Suprapubic skin (tissue), 4 donors: ENCODE data around the gene PLEKHO2. TPM values are rescaled to one million over a fixed set of nuclear protein-coding genes. Genes with fewer than 3 reads are reported as not detected.

Source experiments
- DNase-seq, 2 donors: peaks; one replicate each; pipeline ENCODE4 v3.0.0-alpha.2; 2019; ENCODE audit warnings: low spot score in 2 of 2
- H3K27ac ChIP-seq: fragments of 200-600 bp; sonication (generic); one replicate; pipeline ENCODE4 v1.5.1; 2019
- H3K27me3 ChIP-seq: fragments of 200-600 bp; sonication (generic); one replicate; pipeline ENCODE4 v1.5.1; 2019
- H3K36me3 ChIP-seq: fragments of 200-600 bp; sonication (generic); one replicate; pipeline ENCODE4 v1.5.1; 2019
- H3K4me1 ChIP-seq: fragments of 200-600 bp; sonication (generic); one replicate; pipeline ENCODE4 v1.5.1; 2019
- H3K4me3 ChIP-seq: fragments of 200-600 bp; sonication (generic); one replicate; pipeline ENCODE4 v1.5.1; 2019; ENCODE audit warnings: mild to moderate bottlenecking
- H3K9me3 ChIP-seq: fragments of 200-600 bp; sonication (generic); one replicate; pipeline ENCODE4 v1.5.1; 2019
- CTCF ChIP-seq, 2 donors: fragments of 200-600 bp in 1 of 2; fragments of 450-650 bp in 1 of 2; sonication (generic) in 1 of 2; IDR thresholded peaks; one replicate each; pipeline ENCODE4 v1.5.1; 2016 to 2019; ENCODE audit warnings: antibody characterized with exemption in 2 of 2, mild to moderate bottlenecking in 1 of 2, moderate library complexity in 1 of 2
- EP300 ChIP-seq: sonication (generic); formaldehyde crosslinking; IDR thresholded peaks from one replicate; pipeline ENCODE4 v1.6.1; 2017; ENCODE audit warnings: antibody characterized with exemption
- POLR2A ChIP-seq, 2 donors: fragments of 450-650 bp; IDR thresholded peaks; one replicate each; pipeline ENCODE4 v1.6.1; 2017; ENCODE audit warnings: antibody characterized with exemption in 2 of 2, mild to moderate bottlenecking in 2 of 2, moderate library complexity in 2 of 2
- POLR2AphosphoS5 ChIP-seq, 3 donors: sonication (generic); formaldehyde crosslinking; IDR thresholded peaks; one replicate each; pipeline ENCODE4 v1.6.1; 2017; ENCODE audit warnings: antibody characterized with exemption in 3 of 3
- WGBS: methylation state at CpG from one replicate; pipeline ENCODE4 v1.1.5; 2018; 5-methylcytosine and 5-hydroxymethylcytosine counted together
- total RNA-seq, 4 donors: library from RNA; depleted of rRNA; stranded (reverse); fragments of >200 nt; gene quantifications; one replicate each; pipeline ENCODE4 v1.1.0, GENCODE V29; 2016

The PLEKHO2 gene
- total RNA-seq, 4 donors from 2014 or later: 6.7 to 13.8 (median 8.0) TPM

GRCh38 chr15:64859226-64859625 is 17.5 kb downstream of the PLEKHO2 start:
- Histone ChIP-seq H3K36me3 (peaks cover 48% of the 10 kb centered on the region), H3K4me1 (peaks cover 44% of the 10 kb centered on the region), H3K27ac (no peak overlapping the region), H3K9me3 (no peaks in the 10 kb centered on the region), H3K4me3 (no peak overlapping the region), H3K27me3 (no peaks in the 10 kb centered on the region)
- 90% methylated on average over 2 of the region's 2 CpGs for WGBS
- TF ChIP-seq POLR2AphosphoS5 (IDR thresholded peaks at IDR 0.05) (no peak), CTCF (IDR thresholded peaks at IDR 0.05) (no peak), POLR2A (IDR thresholded peaks at IDR 0.05) (no peak), EP300 (no peak)
- no peak for DNase-seq

DNA sequence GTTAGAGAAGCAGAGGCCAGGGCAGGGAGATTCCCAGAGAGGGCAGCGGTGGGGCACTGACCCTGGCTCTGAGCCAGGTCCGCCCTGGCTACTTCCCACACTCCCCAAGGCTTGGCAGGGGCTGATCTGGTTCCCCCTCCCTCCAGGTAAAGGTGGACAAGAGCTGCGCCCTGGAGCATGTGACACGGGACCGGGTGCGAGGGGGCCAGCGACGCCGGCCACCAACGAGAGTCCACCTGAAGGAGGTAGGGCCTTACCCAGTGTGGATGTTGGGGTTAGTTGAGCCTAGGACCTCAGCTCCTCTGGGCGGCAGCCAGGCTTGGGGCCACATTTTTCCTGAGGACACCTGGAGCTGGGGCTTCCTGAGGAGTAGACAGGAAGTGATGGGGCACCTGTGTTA is 19.6 kb downstream of the PLEKHO2 start:
- no peak for DNase-seq
- peaks cover 22% of the 10 kb centered on the region for H3K4me1 ChIP-seq
- H3K27ac ChIP-seq: no peak overlapping the region
- no peaks in the 10 kb centered on the region for H3K27me3 ChIP-seq
- TF ChIP-seq POLR2A (IDR thresholded peaks at IDR 0.05) (no peak), EP300 (no peak), POLR2AphosphoS5 (IDR thresholded peaks at IDR 0.05) (no peak), CTCF (IDR thresholded peaks at IDR 0.05) (no peak)
- peaks cover 52% of the 10 kb centered on the region for H3K36me3 ChIP-seq
- WGBS: 100% methylated on average over 1 of the region's 11 CpGs
- no peaks in the 10 kb centered on the region for H3K9me3 ChIP-seq
- no peak overlapping the region for H3K4me3 ChIP-seq

DNA sequence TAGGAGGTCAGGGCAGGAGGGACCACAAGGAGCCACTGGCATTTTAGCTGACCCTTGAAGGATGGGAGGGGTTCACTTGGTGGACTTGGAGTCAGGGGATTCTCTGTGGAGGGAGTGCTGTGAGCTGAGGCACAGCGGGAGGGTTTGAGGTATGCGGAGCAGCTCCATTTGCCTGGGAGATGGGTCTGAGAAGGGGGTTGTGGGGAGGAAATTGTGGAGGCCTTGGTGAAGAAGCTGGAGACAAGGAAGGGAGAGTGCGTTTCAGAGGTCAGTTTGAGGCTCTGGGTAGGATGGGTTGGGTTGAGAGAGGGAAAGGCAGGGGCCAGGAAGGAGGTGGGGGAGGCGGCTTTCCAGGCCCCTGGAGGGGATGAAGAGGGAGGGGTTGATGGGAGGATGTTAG is 20.2 kb downstream of the PLEKHO2 start:
- WGBS: 84% methylated on average over 4 of the region's 4 CpGs
- TF ChIP-seq POLR2A (IDR thresholded peaks at IDR 0.05) (no peak), POLR2AphosphoS5 (IDR thresholded peaks at IDR 0.05) (no peak)
- Histone ChIP-seq H3K4me3 (no peak overlapping the region), H3K36me3 (peaks cover 55% of the 10 kb centered on the region), H3K27me3 (no peaks in the 10 kb centered on the region), H3K9me3 (no peaks in the 10 kb centered on the region), H3K4me1 (peaks cover 16% of the 10 kb centered on the region), H3K27ac (no peak overlapping the region)
- DNase-seq: no peak

DNA sequence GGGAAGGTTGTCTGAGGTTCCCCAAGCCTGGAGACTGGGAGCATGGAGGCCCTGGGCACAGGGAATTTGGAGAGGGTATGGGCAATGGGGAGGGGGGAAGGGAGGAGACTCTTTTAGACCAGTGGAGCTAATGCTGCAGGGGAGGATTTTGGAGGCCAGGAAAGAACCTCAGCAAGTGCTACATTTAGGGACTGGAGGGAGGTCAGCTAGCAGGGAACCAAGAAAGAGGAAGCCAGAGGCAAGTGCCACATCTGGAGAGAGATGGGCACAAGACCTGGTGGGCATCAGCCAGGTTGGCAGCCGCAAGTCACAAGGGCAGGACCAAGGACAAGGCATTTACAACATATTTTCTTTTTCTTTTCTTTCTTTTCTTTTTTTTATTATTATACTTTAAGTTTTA is 20.7 kb downstream of the PLEKHO2 start:
- H3K27ac ChIP-seq: no peak overlapping the region
- DNase-seq: no peak
- no peak overlapping the region for H3K4me3 ChIP-seq
- no peak for TF ChIP-seq POLR2A (IDR thresholded peaks at IDR 0.05)
- no peak for TF ChIP-seq POLR2AphosphoS5 (IDR thresholded peaks at IDR 0.05)
- no peak for TF ChIP-seq EP300
- no peak for TF ChIP-seq CTCF (IDR thresholded peaks at IDR 0.05)
- H3K36me3 ChIP-seq: peaks cover 56% of the 10 kb centered on the region
- peaks cover 12% of the 10 kb centered on the region for H3K4me1 ChIP-seq
- no peaks in the 10 kb centered on the region for H3K27me3 ChIP-seq
- H3K9me3 ChIP-seq: no peaks in the 10 kb centered on the region
- 89% methylated on average over 1 of the region's 1 CpG for WGBS

DNA sequence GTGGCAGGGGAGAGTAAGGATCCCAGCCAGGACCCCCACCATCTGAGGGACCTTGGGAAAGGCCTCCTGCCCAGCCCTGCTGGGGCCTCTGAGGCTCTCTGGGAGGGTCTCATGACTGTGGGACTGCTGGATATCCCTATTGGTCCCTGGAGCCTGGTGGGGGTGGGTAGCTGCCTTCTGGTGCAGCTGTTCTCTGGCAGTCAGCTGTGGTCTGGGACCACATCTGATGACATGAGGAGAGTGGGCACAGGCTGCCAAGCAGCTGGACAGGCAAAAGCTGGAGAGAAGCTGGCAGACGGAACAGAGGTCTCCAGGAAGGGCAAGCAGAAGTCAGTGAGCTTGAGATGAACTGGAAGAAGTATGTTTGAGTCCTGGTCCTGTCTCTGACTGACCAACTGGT is 22.4 kb downstream of the PLEKHO2 start:
- H3K27ac ChIP-seq: no peak overlapping the region
- H3K4me3 ChIP-seq: no peak overlapping the region
- TF ChIP-seq POLR2AphosphoS5 (IDR thresholded peaks at IDR 0.05): no peak
- TF ChIP-seq CTCF (IDR thresholded peaks at IDR 0.05): no peak
- TF ChIP-seq EP300: no peak
- no peak for TF ChIP-seq POLR2A (IDR thresholded peaks at IDR 0.05)
- H3K4me1 ChIP-seq: no peaks in the 10 kb centered on the region
- H3K9me3 ChIP-seq: no peaks in the 10 kb centered on the region
- H3K27me3 ChIP-seq: no peaks in the 10 kb centered on the region
- peaks cover 56% of the 10 kb centered on the region for H3K36me3 ChIP-seq
- no peak for DNase-seq
- WGBS: 89% methylated on average over 1 of the region's 1 CpG
